HepG2 (cell line): Measurements from ENCODE around the gene HSD11B2.

Experiments used
- CREM ChIP-seq, 2 experiments: sonication (generic) in 1 of 2; formaldehyde crosslinking in 1 of 2; IDR thresholded peaks; 2 replicates each; pipeline versions ENCODE4 v1.4.0 to v1.6.1; 2016 to 2020; ENCODE audit warnings: antibody characterized with exemption in 1 of 2, mild to moderate bottlenecking in 1 of 2, missing genetic modification reagents in 1 of 2
- CTCF ChIP-seq: sonication (generic); formaldehyde crosslinking; IDR thresholded peaks from 2 replicates; pipeline ENCODE4 v1.5.0; 2020; ENCODE audit warnings: mild to moderate bottlenecking, missing genetic modification reagents, moderate library complexity
- GABPB1 ChIP-seq: IDR thresholded peaks from 2 replicates; pipeline ENCODE4 v1.6.1; 2016; ENCODE audit warnings: mild to moderate bottlenecking, missing genetic modification reagents, moderate library complexity, missing compliant biosample characterization
- NFE2 ChIP-seq: sonication (generic); formaldehyde crosslinking; IDR thresholded peaks from 2 replicates; pipeline ENCODE4 v1.4.0; 2020; ENCODE audit warnings: missing genetic modification reagents
- POLR2A ChIP-seq, 2 experiments: IDR thresholded peaks; 2 replicates each; pipeline ENCODE4 v1.6.1; 2011; ENCODE audit warnings: low read depth in 2 of 2, low read length in 2 of 2, mild to moderate bottlenecking in 1 of 2, moderate library complexity in 1 of 2; ENCODE audit not compliant: insufficient read depth in 1 of 2
- THRA ChIP-seq: sonication (generic); formaldehyde crosslinking; IDR thresholded peaks from 2 replicates; pipeline ENCODE4 v1.4.0; 2020; ENCODE audit warnings: missing genetic modification reagents, borderline replicate concordance
- YY1 ChIP-seq: IDR thresholded peaks from 2 replicates; pipeline ENCODE4 v1.6.1; 2011; ENCODE audit warnings: low read length, low read depth, moderate library complexity, mild to moderate bottlenecking; ENCODE audit not compliant: insufficient read depth, insufficient replicate concordance
- ZBTB7A ChIP-seq: sonication (generic); formaldehyde crosslinking; IDR thresholded peaks from 2 replicates; pipeline ENCODE4 v1.8.0; 2022; ENCODE audit warnings: mild to moderate bottlenecking, missing genetic modification reagents
- ZNF138 ChIP-seq: sonication (generic); formaldehyde crosslinking; IDR thresholded peaks from 2 replicates; pipeline ENCODE4 v1.5.0; 2020; ENCODE audit warnings: mild to moderate bottlenecking, low read depth, missing genetic modification reagents
- ZNF30 ChIP-seq: sonication (generic); formaldehyde crosslinking; IDR thresholded peaks from 2 replicates; pipeline ENCODE4 v1.5.0; 2020; ENCODE audit warnings: mild to moderate bottlenecking, missing genetic modification reagents
- ZNF740 ChIP-seq: sonication (generic); formaldehyde crosslinking; IDR thresholded peaks from 2 replicates; pipeline ENCODE4 v1.4.0; 2020; ENCODE audit warnings: missing genetic modification reagents
- TF ChIP-seq, protein P1 (sequence below): IDR thresholded peaks from 2 replicates; pipeline ENCODE4 v1.6.1; 2018; ENCODE audit warnings: missing genetic modification reagents
- TF ChIP-seq, protein P2 (sequence below): conservative IDR thresholded peaks from 2 replicates; pipeline ENCODE4 v1.6.1; 2018; ENCODE audit warnings: missing genetic modification reagents
- TF ChIP-seq, protein P3 (sequence below): sonication (generic); formaldehyde crosslinking; conservative IDR thresholded peaks from 2 replicates; pipeline ENCODE4 v1.4.0; 2020; ENCODE audit warnings: missing genetic modification reagents

GRCh38 chr16:67460961-67461360 is 30.0 kb downstream of the HSD11B2 start:
- TF ChIP-seq, protein P1, sequence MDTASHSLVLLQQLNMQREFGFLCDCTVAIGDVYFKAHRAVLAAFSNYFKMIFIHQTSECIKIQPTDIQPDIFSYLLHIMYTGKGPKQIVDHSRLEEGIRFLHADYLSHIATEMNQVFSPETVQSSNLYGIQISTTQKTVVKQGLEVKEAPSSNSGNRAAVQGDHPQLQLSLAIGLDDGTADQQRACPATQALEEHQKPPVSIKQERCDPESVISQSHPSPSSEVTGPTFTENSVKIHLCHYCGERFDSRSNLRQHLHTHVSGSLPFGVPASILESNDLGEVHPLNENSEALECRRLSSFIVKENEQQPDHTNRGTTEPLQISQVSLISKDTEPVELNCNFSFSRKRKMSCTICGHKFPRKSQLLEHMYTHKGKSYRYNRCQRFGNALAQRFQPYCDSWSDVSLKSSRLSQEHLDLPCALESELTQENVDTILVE (CRISPR knock-in tag): no peak
- no peak for TF ChIP-seq CREM (IDR thresholded peaks at IDR 0.05)
- no peak for TF ChIP-seq CREM (CRISPR knock-in tag; IDR thresholded peaks at IDR 0.05)
- TF ChIP-seq, protein P2, sequence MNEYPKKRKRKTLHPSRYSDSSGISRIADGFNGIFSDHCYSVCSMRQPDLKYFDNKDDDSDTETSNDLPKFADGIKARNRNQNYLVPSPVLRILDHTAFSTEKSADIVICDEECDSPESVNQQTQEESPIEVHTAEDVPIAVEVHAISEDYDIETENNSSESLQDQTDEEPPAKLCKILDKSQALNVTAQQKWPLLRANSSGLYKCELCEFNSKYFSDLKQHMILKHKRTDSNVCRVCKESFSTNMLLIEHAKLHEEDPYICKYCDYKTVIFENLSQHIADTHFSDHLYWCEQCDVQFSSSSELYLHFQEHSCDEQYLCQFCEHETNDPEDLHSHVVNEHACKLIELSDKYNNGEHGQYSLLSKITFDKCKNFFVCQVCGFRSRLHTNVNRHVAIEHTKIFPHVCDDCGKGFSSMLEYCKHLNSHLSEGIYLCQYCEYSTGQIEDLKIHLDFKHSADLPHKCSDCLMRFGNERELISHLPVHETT (CRISPR knock-in tag): no peak
- TF ChIP-seq ZBTB7A (CRISPR knock-in tag): no peak
- TF ChIP-seq GABPB1: no peak
- no peak for TF ChIP-seq ZNF740 (CRISPR knock-in tag)
- TF ChIP-seq ZNF30: no peak
- no peak for TF ChIP-seq CTCF
- no peak for TF ChIP-seq ZNF138
- TF ChIP-seq, protein P3, sequence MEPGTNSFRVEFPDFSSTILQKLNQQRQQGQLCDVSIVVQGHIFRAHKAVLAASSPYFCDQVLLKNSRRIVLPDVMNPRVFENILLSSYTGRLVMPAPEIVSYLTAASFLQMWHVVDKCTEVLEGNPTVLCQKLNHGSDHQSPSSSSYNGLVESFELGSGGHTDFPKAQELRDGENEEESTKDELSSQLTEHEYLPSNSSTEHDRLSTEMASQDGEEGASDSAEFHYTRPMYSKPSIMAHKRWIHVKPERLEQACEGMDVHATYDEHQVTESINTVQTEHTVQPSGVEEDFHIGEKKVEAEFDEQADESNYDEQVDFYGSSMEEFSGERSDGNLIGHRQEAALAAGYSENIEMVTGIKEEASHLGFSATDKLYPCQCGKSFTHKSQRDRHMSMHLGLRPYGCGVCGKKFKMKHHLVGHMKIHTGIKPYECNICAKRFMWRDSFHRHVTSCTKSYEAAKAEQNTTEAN: no peak
- no peak for TF ChIP-seq NFE2 (CRISPR knock-in tag)
- TF ChIP-seq THRA (CRISPR knock-in tag): no peak
- no peak for TF ChIP-seq POLR2A (IDR thresholded peaks at IDR 0.05; ENCODE audit: insufficient read depth in 1 of 2, low read depth in 2 of 2, low read length in 2 of 2)
- TF ChIP-seq YY1: no peak
